ENCODE results near the gene SNX3. TPM values are rescaled to one million over a fixed set of nuclear protein-coding genes. Genes with fewer than 3 reads are reported as not detected.
"Not testable (repeated sequence)": the region's sequence is repeated elsewhere in the genome, so short reads cannot be mapped to it uniquely, and the experiment has no call there.

SNX3 gene
- total RNA-seq, 4 donors from 2014 or later, result 81.2 to 136 (median 121) TPM

DNA sequence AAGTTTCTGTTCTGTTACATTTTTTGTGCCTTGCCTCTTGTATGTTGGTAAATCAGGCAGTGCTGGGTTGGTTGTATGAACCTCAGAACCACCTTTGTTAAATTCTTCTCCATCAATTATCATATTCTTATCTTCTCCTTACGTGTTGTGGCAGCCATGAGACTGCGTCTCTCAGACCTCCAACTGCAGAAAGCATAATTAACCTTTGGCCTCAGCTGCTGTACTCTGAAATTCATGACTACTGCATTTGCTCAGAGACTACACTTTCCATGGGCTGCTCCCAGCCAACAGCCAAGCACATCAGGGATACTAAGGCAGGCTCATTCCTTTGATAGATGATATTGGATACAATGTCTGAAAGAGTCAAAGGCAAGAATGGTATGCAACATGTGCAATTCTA, 15.1 kb upstream of the SNX3 start:
- Histone ChIP-seq H3K9me3 (no peaks in the 10 kb centered on the region), H3K27me3 (no peaks in the 10 kb centered on the region), H3K4me3 (no peak overlapping the region), H3K4me1 (no peaks in the 10 kb centered on the region), H3K36me3 (no peaks in the 10 kb centered on the region), H3K27ac (no peak overlapping the region)
- intact Hi-C loops (cut with DNase I; ENCODE audit: low total_unique reads), result no loop called here
- TF ChIP-seq POLR2A (IDR thresholded peaks at IDR 0.05) (no peak), POLR2AphosphoS5 (IDR thresholded peaks at IDR 0.05) (no peak), CTCF (IDR thresholded peaks at IDR 0.05) (no peak), EP300 (IDR thresholded peaks at IDR 0.05; ENCODE audit: low read depth) (no peak)
- in situ Hi-C loops (cut with MboI; ENCODE audit: low pct_ligation_motif_present in 1 of 4, low pct_unique_long_range_greater_than_20kb in 1 of 4, low sequenced_read_pairs in 3 of 4), result no loop called here
- 30 to 41% methylated on average over 2 of the region's 2 CpGs for WGBS, 2 donors (ENCODE audit: low coverage in 1 of 2)
- no peak for DNase-seq

GRCh38 chr6:108274546-108274945, 13.7 kb upstream of the SNX3 start:
- Histone ChIP-seq H3K27ac (no peak overlapping the region), H3K9me3 (no peaks in the 10 kb centered on the region), H3K36me3 (no peaks in the 10 kb centered on the region), H3K27me3 (no peaks in the 10 kb centered on the region), H3K4me3 (no peak overlapping the region), H3K4me1 (no peaks in the 10 kb centered on the region)
- intact Hi-C loops (cut with DNase I; ENCODE audit: low total_unique reads), result no loop called here
- in situ Hi-C loops (cut with MboI; ENCODE audit: low pct_ligation_motif_present in 1 of 4, low pct_unique_long_range_greater_than_20kb in 1 of 4, low sequenced_read_pairs in 3 of 4), result no loop called here
- TF ChIP-seq CTCF (IDR thresholded peaks at IDR 0.05) (no peak), EP300 (IDR thresholded peaks at IDR 0.05; ENCODE audit: low read depth) (no peak), POLR2AphosphoS5 (IDR thresholded peaks at IDR 0.05) (no peak), POLR2A (IDR thresholded peaks at IDR 0.05) (no peak)
- no peak for DNase-seq
- 60 to 80% methylated on average over 2 of the region's 2 CpGs for WGBS, 2 donors (ENCODE audit: low coverage in 1 of 2)

DNA sequence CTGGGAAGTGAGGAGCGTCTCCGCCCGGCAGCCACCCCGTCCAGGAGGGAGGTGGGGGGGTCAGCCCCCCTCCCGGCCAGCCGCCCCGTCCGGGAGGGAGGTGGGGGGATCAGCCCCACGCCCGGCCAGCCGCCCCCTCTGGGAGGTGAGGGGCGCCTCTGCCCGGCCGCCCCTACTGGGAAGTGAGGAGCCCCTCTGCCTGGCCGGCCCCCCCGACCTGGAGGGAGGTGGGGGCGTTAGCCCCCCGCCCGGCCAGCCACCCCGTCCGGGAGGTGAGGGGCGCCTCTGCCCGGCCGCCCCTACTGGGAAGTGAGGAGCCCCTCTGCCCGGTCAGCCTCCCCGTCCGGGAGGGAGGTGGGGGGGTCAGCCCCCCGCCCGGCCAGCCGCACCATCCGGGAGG, 9.1 kb upstream of the SNX3 start:
- DNase-seq; in situ Hi-C loops (cut with MboI; ENCODE audit: low pct_ligation_motif_present in 1 of 4, low pct_unique_long_range_greater_than_20kb in 1 of 4, low sequenced_read_pairs in 3 of 4); H3K4me1 ChIP-seq; H3K36me3 ChIP-seq; H3K27me3 ChIP-seq; H3K9me3 ChIP-seq; H3K27ac ChIP-seq; intact Hi-C loops (cut with DNase I; ENCODE audit: low total_unique reads); H3K4me3 ChIP-seq: not testable (repeated sequence)
- WGBS, 2 donors (ENCODE audit: low coverage in 1 of 2), result 77% methylated on average over 3 of the region's 31 CpGs; no CpG with 5 or more reads in 1 of the 2 donors

DNA sequence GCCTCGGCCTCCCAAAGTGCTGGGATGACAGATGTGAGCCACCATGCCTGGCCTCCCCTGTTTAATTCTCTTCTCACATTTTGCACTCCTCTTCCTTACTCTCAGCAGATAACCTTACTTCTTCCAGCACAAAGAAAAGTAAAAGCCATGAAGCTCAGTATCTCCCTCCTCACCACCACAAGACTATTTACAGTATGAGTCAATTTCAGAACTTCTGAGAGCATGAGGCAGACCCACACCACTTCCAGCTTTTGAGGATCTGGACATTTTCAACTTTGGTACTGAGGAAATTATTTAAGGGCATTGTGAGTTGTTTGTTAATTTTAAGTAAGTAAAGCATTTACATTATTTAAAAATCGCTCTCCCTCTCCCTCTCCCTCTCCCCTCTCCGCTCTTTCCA, 8.0 kb upstream of the SNX3 start:
- Histone ChIP-seq H3K4me1 (no peaks in the 10 kb centered on the region), H3K36me3 (no peaks in the 10 kb centered on the region), H3K9me3 (no peaks in the 10 kb centered on the region), H3K27me3 (no peaks in the 10 kb centered on the region), H3K27ac (no peak overlapping the region), H3K4me3 (no peak overlapping the region)
- no peak for DNase-seq
- intact Hi-C loops (cut with DNase I; ENCODE audit: low total_unique reads), result no loop called here
- 92 to 94% methylated on average over 2 to 3 of the region's 3 CpGs for WGBS, 2 donors (ENCODE audit: low coverage in 1 of 2)
- in situ Hi-C loops (cut with MboI; ENCODE audit: low pct_ligation_motif_present in 1 of 4, low pct_unique_long_range_greater_than_20kb in 1 of 4, low sequenced_read_pairs in 3 of 4), result no loop called here
- TF ChIP-seq EP300 (IDR thresholded peaks at IDR 0.05; ENCODE audit: low read depth), result no peak

DNA sequence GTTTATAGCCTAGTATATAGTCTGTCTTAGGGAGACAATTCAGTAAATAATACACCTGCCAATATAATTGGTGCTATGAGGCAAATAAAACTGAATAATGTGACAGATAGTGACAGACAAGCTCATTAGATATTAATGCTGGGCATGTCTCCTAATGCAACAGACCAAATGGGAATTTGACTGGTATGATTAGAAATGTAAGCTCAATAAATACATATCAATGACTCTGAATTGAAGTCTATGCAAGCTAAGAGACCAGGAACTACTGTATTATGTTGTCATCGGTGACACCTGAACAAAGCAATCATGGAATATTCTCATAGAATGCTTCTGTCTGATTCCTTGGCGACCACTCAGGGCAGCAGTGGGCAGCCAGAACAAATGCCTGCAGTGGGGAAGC, 2.5 kb upstream of the SNX3 start:
- DNase-seq, result no peak
- H3K9me3 ChIP-seq, result no peaks in the 10 kb centered on the region
- no peaks in the 10 kb centered on the region for H3K27me3 ChIP-seq
- in situ Hi-C loops (cut with MboI; ENCODE audit: low pct_ligation_motif_present in 1 of 4, low pct_unique_long_range_greater_than_20kb in 1 of 4, low sequenced_read_pairs in 3 of 4) (no loop called here), intact Hi-C loops (cut with DNase I; ENCODE audit: low total_unique reads) (loop anchor here (5.0 kb wide), 1 partner anchor 34 kb away; the partner anchor contains the start of gene AFG1L)
- no peaks in the 10 kb centered on the region for H3K36me3 ChIP-seq
- 76 to 94% methylated on average over 2 of the region's 2 CpGs for WGBS, 2 donors (ENCODE audit: low coverage in 1 of 2)
- H3K4me1 ChIP-seq, result peaks cover 0 to 22% (median 15%) of the 10 kb centered on the region in 4 donors
- TF ChIP-seq POLR2AphosphoS5 (IDR thresholded peaks at IDR 0.05), result no peak
- TF ChIP-seq POLR2A (IDR thresholded peaks at IDR 0.05), result no peak
- no peak for TF ChIP-seq CTCF (IDR thresholded peaks at IDR 0.05)
- no peak for TF ChIP-seq EP300 (IDR thresholded peaks at IDR 0.05; ENCODE audit: low read depth)
- no peak overlapping the region for H3K4me3 ChIP-seq
- no peak overlapping the region for H3K27ac ChIP-seq

Measured in transverse colon (tissue), 4 donors.